ENCODE results near the gene PTPN23.

GRCh38 chr3:47410417-47410720 lies 29.5 kb downstream of the PTPN23 start:
- TF ChIP-seq CTCF (IDR thresholded peaks at IDR 0.05; ENCODE audit: insufficient read depth, low read length, poor library complexity, severe bottlenecking), result no peak
- no peak for TF ChIP-seq EZH2phosphoT487 (conservative IDR thresholded peaks at IDR 0.05; ENCODE audit: low read length)
